ENCODE measurements around the gene PLPPR1.

- TF ChIP-seq, protein P1, sequence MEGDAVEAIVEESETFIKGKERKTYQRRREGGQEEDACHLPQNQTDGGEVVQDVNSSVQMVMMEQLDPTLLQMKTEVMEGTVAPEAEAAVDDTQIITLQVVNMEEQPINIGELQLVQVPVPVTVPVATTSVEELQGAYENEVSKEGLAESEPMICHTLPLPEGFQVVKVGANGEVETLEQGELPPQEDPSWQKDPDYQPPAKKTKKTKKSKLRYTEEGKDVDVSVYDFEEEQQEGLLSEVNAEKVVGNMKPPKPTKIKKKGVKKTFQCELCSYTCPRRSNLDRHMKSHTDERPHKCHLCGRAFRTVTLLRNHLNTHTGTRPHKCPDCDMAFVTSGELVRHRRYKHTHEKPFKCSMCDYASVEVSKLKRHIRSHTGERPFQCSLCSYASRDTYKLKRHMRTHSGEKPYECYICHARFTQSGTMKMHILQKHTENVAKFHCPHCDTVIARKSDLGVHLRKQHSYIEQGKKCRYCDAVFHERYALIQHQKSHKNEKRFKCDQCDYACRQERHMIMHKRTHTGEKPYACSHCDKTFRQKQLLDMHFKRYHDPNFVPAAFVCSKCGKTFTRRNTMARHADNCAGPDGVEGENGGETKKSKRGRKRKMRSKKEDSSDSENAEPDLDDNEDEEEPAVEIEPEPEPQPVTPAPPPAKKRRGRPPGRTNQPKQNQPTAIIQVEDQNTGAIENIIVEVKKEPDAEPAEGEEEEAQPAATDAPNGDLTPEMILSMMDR (IDR thresholded peaks at IDR 0.05 in 8 of 11, conservative IDR thresholded peaks at IDR 0.05 in 3 of 11) = no peak
- TF ChIP-seq POLR2A (IDR thresholded peaks at IDR 0.05) (no peak), POLR2AphosphoS5 (IDR thresholded peaks at IDR 0.05) (no peak)
Measured at GRCh38 chr9:101307524-101308213, 279.1 kb downstream of the PLPPR1 start.
